ENCODE data around the gene PRPF18. TPM values are rescaled to one million over a fixed set of nuclear protein-coding genes. Genes with fewer than 3 reads are reported as not detected.

Gene PRPF18
- total and polyA plus RNA-seq, 7 experiments from 2014 or later = 20.2 to 42.8 (median 28.8) TPM

DNA sequence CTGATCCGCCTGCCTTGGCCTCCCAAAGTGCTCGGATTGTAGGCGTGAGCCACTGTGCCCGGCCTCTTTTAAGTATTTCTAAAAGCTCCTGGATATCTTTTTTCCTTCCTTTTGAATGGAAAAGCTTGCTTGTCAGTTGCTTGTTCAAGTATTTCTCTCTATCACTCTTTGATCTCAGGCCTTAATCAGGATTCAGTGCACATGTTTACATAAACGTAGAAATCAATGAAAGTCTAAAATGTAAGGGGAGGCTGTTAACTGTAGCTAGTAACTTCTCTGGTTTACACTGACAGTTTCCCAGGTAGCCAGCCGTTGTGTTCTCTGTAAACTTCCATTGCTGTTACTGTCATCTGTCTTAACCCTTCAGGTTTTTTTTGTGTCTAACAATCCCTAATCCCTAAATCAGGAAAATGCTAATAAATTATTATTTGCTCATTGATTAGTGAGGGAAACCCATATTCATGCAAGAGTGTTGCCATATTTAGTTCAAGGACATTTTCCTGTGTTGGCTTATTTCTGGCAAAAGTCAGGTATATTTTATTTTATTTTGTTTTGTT, 1.5 kb upstream of the PRPF18 start:
- H3K4me1 ChIP-seq (ENCODE audit: control insufficient read depth in 2 of 2, insufficient read depth in 2 of 2, low read length in 2 of 2) = peaks cover 8 to 13% of the 10 kb centered on the region in 2 donors
- intact Hi-C loops (cut with micrococcal nuclease) = loop anchor here (5.0 to 10.0 kb wide), 3 partner anchors 490 to 1388 kb away; partner anchors contain the start of genes CDC123 (in 1 of the 2), DCLRE1C (in 1 of the 2), MEIG1 (in 1 of the 2) and NUDT5 (in 1 of the 2)
- no peaks in the 10 kb centered on the region for H3K27me3 ChIP-seq (ENCODE audit: control insufficient read depth in 2 of 2, insufficient read depth in 2 of 2, low read length in 2 of 2)
- H3K4me3 ChIP-seq (ENCODE audit: low read length) = no peak overlapping the region
- H3K27ac Mint-ChIP-seq = no peak overlapping the region
- DNase-seq (no peak), ATAC-seq (no peak)
- CTCF ChIA-PET = no interaction called here
- H3K27ac ChIP-seq (ENCODE audit: low read depth, low read length) = no peak overlapping the region
- no peaks in the 10 kb centered on the region for H3K9me3 Mint-ChIP-seq
- no peak overlapping the region for H3K4me3 Mint-ChIP-seq
- H3K4me1 Mint-ChIP-seq = peaks cover 15 to 40% (median 36%) of the 10 kb centered on the region in 7 donors
- POLR2A ChIA-PET = no interaction called here
- H3K27me3 Mint-ChIP-seq = peaks cover 13 to 39% (median 23%) of the 10 kb centered on the region in 5 donors
- peaks cover 3 to 13% (median 3%) of the 10 kb centered on the region in 5 donors for H3K36me3 Mint-ChIP-seq
- H3K9me3 ChIP-seq (ENCODE audit: control insufficient read depth in 2 of 3, low read length in 3 of 3) = no peaks in the 10 kb centered on the region
- peaks cover 0 to 5% (median 0%) of the 10 kb centered on the region in 3 experiments for H3K36me3 ChIP-seq (ENCODE audit: control insufficient read depth in 2 of 3, insufficient read depth in 3 of 3, low read length in 3 of 3)

DNA sequence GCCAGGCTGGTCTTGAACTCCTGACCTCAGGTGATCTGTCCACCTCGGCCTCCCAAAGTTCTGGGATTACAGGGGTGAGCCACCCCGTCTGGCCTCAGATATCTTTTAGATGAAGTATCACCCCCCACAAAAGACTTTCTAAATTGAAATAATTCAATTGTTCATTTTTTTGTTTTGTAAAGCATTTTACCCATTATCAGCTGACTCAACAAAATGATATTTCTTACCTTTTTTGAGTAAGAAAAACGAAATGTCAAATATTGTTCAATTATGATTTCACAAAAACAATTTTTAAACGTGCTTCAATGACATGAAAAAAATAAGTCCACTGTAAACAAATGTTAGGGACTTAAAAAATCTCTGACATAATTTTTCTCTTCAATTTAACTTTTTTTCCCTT, 822 bp upstream of the PRPF18 start:
- ChIA-PET POLR2A (interaction anchor here (0.6 to 1.6 kb wide), 3 partner anchors 283 to 1102 kb away, joined by 3 to 5 read pairs (median 3); partner anchors contain the start of gene PHYH), CTCF (interaction anchor here (1.6 kb wide), 1 partner anchor 20 kb away, joined by 4 read pairs; no protein-coding TSS in a partner anchor)
- Mint-ChIP-seq H3K4me3 (peak overlapping the region in 4 of 10 donors; percentile 49 to 100 (median 73)), H3K4me1 (peaks cover 15 to 43% (median 39%) of the 10 kb centered on the region in 7 donors), H3K27me3 (peaks cover 9 to 33% (median 19%) of the 10 kb centered on the region in 5 donors), H3K27ac (peak overlapping the region in 2 of 9 donors; percentile 92 to 99), H3K36me3 (peaks cover 3 to 13% (median 3%) of the 10 kb centered on the region in 5 donors), H3K9me3 (no peaks in the 10 kb centered on the region)
- Histone ChIP-seq H3K4me3 (ENCODE audit: low read length) (peak overlapping the region; percentile 2), H3K36me3 (ENCODE audit: control insufficient read depth in 2 of 3, insufficient read depth in 3 of 3, low read length in 3 of 3) (peaks cover 0 to 5% (median 0%) of the 10 kb centered on the region in 3 experiments), H3K4me1 (ENCODE audit: control insufficient read depth in 2 of 2, insufficient read depth in 2 of 2, low read length in 2 of 2) (peaks cover 8 to 13% of the 10 kb centered on the region in 2 donors), H3K27ac (ENCODE audit: low read depth, low read length) (no peak overlapping the region), H3K27me3 (ENCODE audit: control insufficient read depth in 2 of 2, insufficient read depth in 2 of 2, low read length in 2 of 2) (no peaks in the 10 kb centered on the region), H3K9me3 (ENCODE audit: control insufficient read depth in 2 of 3, low read length in 3 of 3) (no peaks in the 10 kb centered on the region)
- intact Hi-C loops (cut with micrococcal nuclease) = loop anchor here (1.0 to 10.0 kb wide), 17 partner anchors 57 to 1389 kb away; partner anchors contain the start of genes CDNF (in 2 of the 2), DCLRE1C (in 2 of the 2), HSPA14 (in 2 of the 2) and MSANTD7 (in 2 of the 2)
- DNase-seq = no peak
- ATAC-seq = no peak

DNA sequence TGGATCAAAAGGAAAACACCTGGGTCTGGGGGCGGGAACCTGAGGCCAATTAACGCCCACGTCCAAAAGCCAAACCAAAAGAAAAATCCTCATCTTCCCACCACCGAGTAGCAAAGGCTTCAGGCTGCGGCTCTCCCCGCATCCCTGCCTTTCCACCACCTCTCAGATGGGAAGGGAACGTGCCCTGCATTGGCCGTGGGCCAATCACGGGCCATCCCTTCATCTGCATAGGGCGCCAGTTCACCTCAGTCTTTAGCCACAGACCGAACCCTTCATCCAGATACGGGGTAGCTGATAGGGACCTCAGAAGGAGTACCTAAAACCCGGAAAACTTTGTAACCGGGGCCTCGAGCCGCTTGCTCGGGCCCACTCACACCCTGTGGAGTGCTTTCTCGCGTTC, 626 bp downstream of the PRPF18 start:
- H3K4me1 ChIP-seq (ENCODE audit: control insufficient read depth in 2 of 2, insufficient read depth in 2 of 2, low read length in 2 of 2) = peaks cover 8 to 13% of the 10 kb centered on the region in 2 donors
- no peaks in the 10 kb centered on the region for H3K9me3 ChIP-seq (ENCODE audit: control insufficient read depth in 2 of 3, low read length in 3 of 3)
- H3K27ac Mint-ChIP-seq = peak overlapping the region; percentile 91 to 100 (median 98)
- peak overlapping the region; percentile 95 to 100 (median 100) for H3K4me3 Mint-ChIP-seq
- H3K9me3 Mint-ChIP-seq = no peaks in the 10 kb centered on the region
- DNase-seq = peak in 2 of 9 donors; percentile 0 to 22
- H3K27ac ChIP-seq (ENCODE audit: low read depth, low read length) = peak overlapping the region; percentile 74
- H3K27me3 ChIP-seq (ENCODE audit: control insufficient read depth in 2 of 2, insufficient read depth in 2 of 2, low read length in 2 of 2) = no peaks in the 10 kb centered on the region
- H3K4me1 Mint-ChIP-seq = peaks cover 15 to 53% (median 40%) of the 10 kb centered on the region in 7 donors
- intact Hi-C loops (cut with micrococcal nuclease) = loop anchor here (2.0 to 10.0 kb wide), 7 partner anchors 59 to 1390 kb away; partner anchors contain the start of genes BEND7 (in 1 of the 2), CDC123 (in 1 of the 2), CDNF (in 1 of the 2) and DCLRE1C (in 1 of the 2)
- peak overlapping the region; percentile 96 for H3K4me3 ChIP-seq (ENCODE audit: low read length)
- CTCF ChIA-PET = interaction anchor here (0.6 to 1.6 kb wide), 5 partner anchors 14 to 795 kb away, joined by 3 to 5 read pairs (median 4); no protein-coding TSS in a partner anchor
- peaks cover 0 to 17% (median 0%) of the 10 kb centered on the region in 3 experiments for H3K36me3 ChIP-seq (ENCODE audit: control insufficient read depth in 2 of 3, insufficient read depth in 3 of 3, low read length in 3 of 3)
- peaks cover 9 to 24% (median 16%) of the 10 kb centered on the region in 5 donors for H3K27me3 Mint-ChIP-seq
- POLR2A ChIA-PET = interaction anchor here (0.7 to 1.6 kb wide), 5 partner anchors 8 to 1392 kb away, joined by 3 to 5 read pairs (median 4); partner anchors contain the start of genes CDC123, NUDT5 and PHYH
- H3K36me3 Mint-ChIP-seq = peaks cover 3 to 19% (median 8%) of the 10 kb centered on the region in 5 donors
- no peak for ATAC-seq

DNA sequence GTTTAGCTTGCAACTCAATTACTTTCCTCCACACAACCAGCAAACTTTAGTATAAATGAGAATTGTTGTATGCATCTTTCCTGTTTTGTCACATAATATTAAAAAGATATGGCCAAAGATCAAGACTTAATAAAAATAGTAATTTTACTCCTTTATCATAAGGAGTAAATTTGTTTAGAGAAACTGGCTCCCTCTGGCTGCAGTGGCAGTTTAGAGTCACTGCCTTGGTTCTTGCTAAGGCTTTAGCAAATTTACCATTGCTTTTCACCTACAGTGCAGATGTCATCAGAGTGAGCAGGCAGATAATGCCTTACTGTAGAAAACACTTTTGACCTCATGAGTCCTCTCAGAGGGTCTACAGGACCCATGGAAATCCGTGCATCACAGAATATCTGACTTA, 2.6 kb downstream of the PRPF18 start:
- Histone ChIP-seq H3K27ac (ENCODE audit: low read depth, low read length) (no peak overlapping the region), H3K36me3 (ENCODE audit: control insufficient read depth in 2 of 3, insufficient read depth in 3 of 3, low read length in 3 of 3) (peaks cover 0 to 30% (median 4%) of the 10 kb centered on the region in 3 experiments), H3K9me3 (ENCODE audit: control insufficient read depth in 2 of 3, low read length in 3 of 3) (no peaks in the 10 kb centered on the region), H3K27me3 (ENCODE audit: control insufficient read depth in 2 of 2, insufficient read depth in 2 of 2, low read length in 2 of 2) (no peaks in the 10 kb centered on the region), H3K4me3 (ENCODE audit: low read length) (no peak overlapping the region), H3K4me1 (ENCODE audit: control insufficient read depth in 2 of 2, insufficient read depth in 2 of 2, low read length in 2 of 2) (peaks cover 8 to 13% of the 10 kb centered on the region in 2 donors)
- CTCF ChIA-PET = no interaction called here
- Mint-ChIP-seq H3K4me3 (peak overlapping the region in 5 of 10 donors; percentile 41 to 100 (median 95)), H3K9me3 (no peaks in the 10 kb centered on the region), H3K27me3 (peaks cover 4 to 11% (median 6%) of the 10 kb centered on the region in 5 donors), H3K4me1 (peaks cover 25 to 69% (median 54%) of the 10 kb centered on the region in 7 donors), H3K27ac (peak overlapping the region in 1 of 9 donors; percentile 5), H3K36me3 (peaks cover 4 to 34% (median 22%) of the 10 kb centered on the region in 5 donors)
- intact Hi-C loops (cut with micrococcal nuclease) = loop anchor here (5.0 to 10.0 kb wide), 3 partner anchors 495 to 1392 kb away; partner anchors contain the start of genes CDC123 (in 1 of the 2), DCLRE1C (in 1 of the 2), MEIG1 (in 1 of the 2) and NUDT5 (in 1 of the 2)
- POLR2A ChIA-PET = no interaction called here
- no peak for DNase-seq
- no peak for ATAC-seq

DNA sequence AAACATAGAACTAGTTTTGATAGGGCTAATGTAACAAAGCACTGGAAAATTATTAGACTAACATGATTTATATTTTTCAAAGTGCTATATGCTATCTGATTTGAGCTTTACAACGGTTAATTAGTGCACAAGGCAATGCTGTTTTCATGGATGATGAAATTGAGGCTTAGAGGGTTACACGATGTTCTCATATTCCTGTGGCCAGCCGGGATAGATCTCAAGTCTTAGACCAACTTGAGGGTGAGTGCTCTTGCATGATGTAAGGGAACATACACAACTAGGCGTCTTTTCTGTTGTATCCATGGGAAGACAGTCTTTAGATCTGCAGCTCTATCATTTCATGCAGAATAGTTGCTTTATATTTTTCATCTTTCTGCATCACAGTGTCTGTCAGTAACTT, 4.1 kb downstream of the PRPF18 start:
- Histone ChIP-seq H3K36me3 (ENCODE audit: control insufficient read depth in 2 of 3, insufficient read depth in 3 of 3, low read length in 3 of 3) (peaks cover 0 to 31% (median 4%) of the 10 kb centered on the region in 3 experiments), H3K9me3 (ENCODE audit: control insufficient read depth in 2 of 3, low read length in 3 of 3) (no peaks in the 10 kb centered on the region), H3K27ac (ENCODE audit: low read depth, low read length) (no peak overlapping the region), H3K4me1 (ENCODE audit: control insufficient read depth in 2 of 2, insufficient read depth in 2 of 2, low read length in 2 of 2) (peaks cover 8 to 13% of the 10 kb centered on the region in 2 donors), H3K27me3 (ENCODE audit: control insufficient read depth in 2 of 2, insufficient read depth in 2 of 2, low read length in 2 of 2) (no peaks in the 10 kb centered on the region), H3K4me3 (ENCODE audit: low read length) (no peak overlapping the region)
- Mint-ChIP-seq H3K4me3 (no peak overlapping the region), H3K27me3 (no peaks in the 10 kb centered on the region), H3K27ac (no peak overlapping the region), H3K9me3 (no peaks in the 10 kb centered on the region), H3K4me1 (peaks cover 25 to 80% (median 60%) of the 10 kb centered on the region in 7 donors), H3K36me3 (peaks cover 4 to 43% (median 22%) of the 10 kb centered on the region in 5 donors)
- DNase-seq (no peak), ATAC-seq (no peak)
- intact Hi-C loops (cut with micrococcal nuclease) = no loop called here
- ChIA-PET POLR2A (no interaction called here), CTCF (interaction anchor here (0.7 kb wide), 1 partner anchor 111 kb away, joined by 6 read pairs; no protein-coding TSS in a partner anchor)

DNA sequence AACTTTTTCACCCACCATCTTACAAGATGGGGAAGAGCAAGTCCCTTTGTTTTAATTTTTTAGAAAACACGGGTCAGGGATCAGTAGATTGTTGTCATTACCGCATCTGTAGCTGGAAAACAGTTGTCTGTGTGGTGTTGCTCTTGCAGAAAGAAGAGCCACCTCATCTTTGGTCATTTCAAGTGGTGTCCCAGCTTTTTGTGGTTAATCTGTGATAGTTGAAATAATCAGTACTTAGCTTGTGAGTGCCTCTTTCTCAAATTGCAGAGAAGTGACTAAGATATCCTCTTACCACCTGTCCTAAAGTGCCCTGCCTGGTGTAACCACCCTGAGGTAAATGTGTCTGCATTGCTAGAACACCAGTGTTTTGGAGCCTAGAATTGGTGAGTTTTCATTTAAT, 5.5 kb downstream of the PRPF18 start:
- no peak overlapping the region for H3K4me3 ChIP-seq (ENCODE audit: low read length)
- ChIA-PET CTCF (interaction anchor here (0.6 kb wide), 1 partner anchor 23 kb away, joined by 4 read pairs; no protein-coding TSS in a partner anchor), POLR2A (no interaction called here)
- Mint-ChIP-seq H3K27me3 (no peaks in the 10 kb centered on the region), H3K36me3 (peaks cover 2 to 43% (median 24%) of the 10 kb centered on the region in 5 donors), H3K9me3 (no peaks in the 10 kb centered on the region), H3K27ac (no peak overlapping the region), H3K4me1 (peaks cover 25 to 76% (median 56%) of the 10 kb centered on the region in 7 donors), H3K4me3 (no peak overlapping the region)
- intact Hi-C loops (cut with micrococcal nuclease) = no loop called here
- DNase-seq = no peak
- peaks cover 0 to 32% (median 4%) of the 10 kb centered on the region in 3 experiments for H3K36me3 ChIP-seq (ENCODE audit: control insufficient read depth in 2 of 3, insufficient read depth in 3 of 3, low read length in 3 of 3)
- no peak overlapping the region for H3K27ac ChIP-seq (ENCODE audit: low read depth, low read length)
- no peak for ATAC-seq
- peaks cover 8% of the 10 kb centered on the region in 2 donors for H3K4me1 ChIP-seq (ENCODE audit: control insufficient read depth in 2 of 2, insufficient read depth in 2 of 2, low read length in 2 of 2)
- no peaks in the 10 kb centered on the region for H3K9me3 ChIP-seq (ENCODE audit: control insufficient read depth in 2 of 3, low read length in 3 of 3)
- no peaks in the 10 kb centered on the region for H3K27me3 ChIP-seq (ENCODE audit: control insufficient read depth in 2 of 2, insufficient read depth in 2 of 2, low read length in 2 of 2)

Measured in naive thymus-derived CD4-positive, alpha-beta T cell (primary cell).